ENCODE results near the gene HEPN1. TPM values are rescaled to one million over a fixed set of nuclear protein-coding genes. Genes with fewer than 3 reads are reported as not detected.

The HEPN1 gene
- total RNA-seq (2022; extraction: Qiagen RNA extraction; ENCODE audit: low read depth) = not detected in 5 replicates

DNA sequence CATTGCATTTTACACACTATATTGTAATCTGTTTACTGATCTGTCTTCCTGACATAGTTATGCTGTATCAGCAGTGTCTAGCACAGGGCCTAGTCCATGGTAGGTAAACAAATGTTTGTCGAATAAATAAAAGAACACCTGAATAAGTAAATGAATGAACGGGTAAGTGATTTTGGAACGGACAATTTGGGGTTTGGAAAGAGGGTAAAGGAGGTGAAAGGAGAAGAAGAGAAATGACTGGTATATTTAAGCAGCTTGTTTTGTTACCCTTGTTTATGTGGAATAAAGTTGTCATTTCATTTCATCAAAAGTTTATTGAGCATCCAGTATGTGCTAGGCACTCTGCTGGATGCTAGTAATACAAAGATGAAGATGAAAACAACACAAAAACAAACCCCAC lies at the start of gene HEPN1:
TSS of gene HEPN1 (plus strand) at position 301 of the 400 bp plus-strand sequence.

DNA sequence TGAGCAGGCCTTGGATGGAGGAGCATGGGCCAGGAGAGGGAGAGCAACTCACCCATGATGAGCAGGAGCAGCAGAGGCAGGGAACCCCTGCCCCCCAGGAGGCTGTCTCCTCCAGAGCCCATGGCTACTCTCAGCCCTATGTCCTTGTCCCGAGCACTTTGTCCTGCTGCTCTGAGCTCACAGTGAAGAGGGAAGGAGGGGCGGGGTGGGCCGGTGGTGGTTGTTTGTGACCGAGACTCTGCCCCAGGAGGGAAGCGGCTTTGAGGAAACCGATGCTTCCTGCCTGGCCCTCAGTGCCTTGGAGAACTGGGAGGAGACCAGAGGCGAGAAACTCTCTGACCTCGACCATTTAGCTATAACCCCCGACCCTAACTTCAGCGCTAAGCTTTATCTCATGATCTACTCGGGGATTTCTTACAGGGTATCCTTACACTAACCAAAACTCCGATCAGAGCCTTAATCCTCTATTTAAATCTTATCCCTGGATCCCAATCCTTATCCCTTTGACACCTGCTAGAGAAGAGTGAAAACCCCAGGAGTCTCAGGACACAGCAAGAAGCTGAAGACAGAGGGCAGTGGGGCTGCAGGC lies 21.3 kb upstream of the HEPN1 start, which contains the start of gene ROBO4:
TSS of gene ROBO4 (minus strand) at position 192 of the 589 bp plus-strand sequence. CDS start at position 122, 70 bp downstream.

DNA sequence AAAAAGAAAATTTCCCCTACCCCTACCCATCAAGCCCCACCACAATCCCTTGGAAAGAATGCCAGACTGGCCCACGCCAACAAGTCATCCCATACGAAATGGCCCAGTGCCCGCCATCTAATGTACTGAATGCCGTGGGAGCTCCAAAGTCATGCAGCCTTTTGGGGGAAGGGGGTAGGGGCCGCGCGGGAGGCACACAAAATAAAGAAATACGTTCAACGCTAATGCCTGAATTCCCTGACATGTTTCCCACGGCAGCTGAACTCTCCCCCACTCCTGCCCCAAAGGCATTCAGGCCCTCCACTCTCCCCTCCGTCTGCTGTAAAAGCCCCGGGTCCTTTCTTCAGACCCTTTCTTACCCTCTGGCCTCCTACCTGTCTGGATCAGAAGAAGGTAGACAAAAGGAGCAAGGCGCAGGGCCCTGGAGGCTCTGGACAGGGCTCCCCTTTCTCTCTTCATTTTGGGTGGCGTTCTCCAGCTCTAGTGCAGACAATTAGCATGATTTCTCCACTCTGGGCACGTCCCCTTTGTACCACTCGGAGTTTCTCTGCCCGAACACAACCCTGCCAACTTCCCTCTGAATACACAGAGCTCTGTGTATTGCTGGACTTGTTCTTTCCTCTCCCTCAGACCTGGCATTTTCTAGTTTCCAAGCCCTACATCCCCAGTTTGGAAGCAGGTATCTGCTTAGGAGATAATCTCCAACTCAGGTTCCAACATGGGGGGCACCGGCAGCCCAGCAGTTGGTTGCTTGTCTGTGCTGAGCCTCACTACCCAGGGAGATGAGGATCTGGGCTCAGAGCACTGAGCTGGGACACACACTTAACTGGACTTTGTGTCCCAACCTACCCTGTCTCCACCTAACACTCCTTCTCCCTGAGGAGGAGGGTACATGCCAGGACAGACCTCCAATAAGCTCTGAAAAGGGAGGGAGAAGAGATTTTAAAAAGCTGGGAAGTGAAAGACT lies 16.8 kb downstream of the HEPN1 start, which contains the start of gene HEPACAM:
TSS of gene HEPACAM (minus strand) at position 500 of the 967 bp plus-strand sequence. CDS start at position 459, 41 bp downstream.

DNA sequence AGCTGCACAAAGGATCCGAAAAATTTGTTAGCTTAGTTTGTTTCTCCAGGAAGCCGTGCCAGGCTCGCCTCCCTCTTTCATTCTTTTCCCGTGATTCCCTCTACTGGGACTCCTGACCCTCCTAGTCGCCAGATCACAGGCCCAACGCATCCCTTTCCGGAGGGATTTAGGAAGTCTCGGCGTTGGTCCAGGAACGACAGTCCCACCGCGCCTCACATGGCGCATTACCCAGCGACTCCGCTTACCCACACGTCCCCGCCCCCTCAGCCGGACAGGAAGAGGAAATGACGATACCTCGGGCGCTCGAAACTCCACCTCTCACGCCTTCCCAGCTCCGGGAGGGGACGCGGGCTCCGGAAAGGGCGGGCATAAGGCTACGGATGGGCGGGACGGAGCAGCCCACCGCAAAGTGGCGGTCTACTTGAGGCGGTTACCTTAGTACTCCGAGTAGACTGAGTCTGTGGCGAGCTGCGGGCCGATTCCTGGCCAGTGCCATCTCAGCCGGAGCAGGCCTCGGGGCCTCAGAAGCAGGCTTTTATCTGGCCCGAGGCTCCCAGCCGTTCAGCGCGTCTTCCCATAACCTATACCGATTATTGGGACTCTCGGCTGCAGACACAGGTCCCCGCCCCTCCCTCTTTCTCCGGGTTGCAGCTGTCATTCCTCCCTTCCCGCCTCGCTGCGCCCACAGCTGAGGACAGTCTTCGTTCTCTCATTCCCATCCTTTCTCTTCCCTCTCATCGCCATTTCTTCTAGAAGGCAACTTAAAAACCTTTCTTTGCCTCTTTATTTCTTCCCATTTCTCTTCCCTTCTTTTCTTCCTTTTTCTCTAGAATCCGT lies 34.9 kb downstream of the HEPN1 start, which contains the start of gene CCDC15:
TSS of gene CCDC15 (plus strand) at position 450 of the 837 bp plus-strand sequence. CDS start 531 bp downstream, outside the sequence.

Other genes starting within 250 kb of the HEPN1 start
- 13.0 to 17.1 TPM (median 14.1 TPM) in 5 replicates for gene SIAE, start 245.5 kb upstream of the HEPN1 start, total RNA-seq (2022; extraction: Qiagen RNA extraction; ENCODE audit: low read depth)
- 17.6 to 24.9 TPM (median 19.6 TPM) in 5 replicates for gene SPA17, start 245.3 kb upstream of the HEPN1 start, total RNA-seq (2022; extraction: Qiagen RNA extraction; ENCODE audit: low read depth)
- gene NRGN, start 179.3 kb upstream of the HEPN1 start, total RNA-seq (2022; extraction: Qiagen RNA extraction; ENCODE audit: low read depth) = 5.5 to 11.1 TPM (median 9.1 TPM) in 5 replicates
- gene VSIG2, start 167.0 kb upstream of the HEPN1 start, total RNA-seq (2022; extraction: Qiagen RNA extraction; ENCODE audit: low read depth) = 0.08 TPM in 1 of 5 replicates, not detected in the others
- gene ESAM, start 157.0 kb upstream of the HEPN1 start, total RNA-seq (2022; extraction: Qiagen RNA extraction; ENCODE audit: low read depth) = 9.0 to 12.4 TPM (median 10.5 TPM) in 5 replicates
- gene MSANTD2, start 118.8 kb upstream of the HEPN1 start, total RNA-seq (2022; extraction: Qiagen RNA extraction; ENCODE audit: low read depth) = 4.5 to 5.8 TPM (median 5.4 TPM) in 5 replicates
- 1.8 to 3.6 TPM (median 2.7 TPM) in 5 replicates for gene ROBO3, start 53.8 kb upstream of the HEPN1 start, total RNA-seq (2022; extraction: Qiagen RNA extraction; ENCODE audit: low read depth)
- 0.02 to 0.07 TPM in 2 of 5 replicates, not detected in the others for gene ROBO4, start 21.4 kb upstream of the HEPN1 start, total RNA-seq (2022; extraction: Qiagen RNA extraction; ENCODE audit: low read depth)
- gene HEPACAM, start 16.8 kb downstream of the HEPN1 start, total RNA-seq (2022; extraction: Qiagen RNA extraction; ENCODE audit: low read depth) = not detected in 5 replicates
- 0.52 to 0.74 TPM (median 0.62 TPM) in 5 replicates for gene CCDC15, start 35.0 kb downstream of the HEPN1 start, total RNA-seq (2022; extraction: Qiagen RNA extraction; ENCODE audit: low read depth)
- 0.08 to 0.10 TPM (median 0.09 TPM) in 4 of 5 replicates, not detected in the other for gene SLC37A2, start 144.1 kb downstream of the HEPN1 start, total RNA-seq (2022; extraction: Qiagen RNA extraction; ENCODE audit: low read depth)
- 20.4 to 25.5 TPM (median 25.1 TPM) in 5 replicates for gene TMEM218, start 192.4 kb downstream of the HEPN1 start, total RNA-seq (2022; extraction: Qiagen RNA extraction; ENCODE audit: low read depth)
- gene PKNOX2, start 245.5 kb downstream of the HEPN1 start, total RNA-seq (2022; extraction: Qiagen RNA extraction; ENCODE audit: low read depth) = 0.02 TPM in 1 of 5 replicates, not detected in the others